Liver (tissue), 3 donors: ENCODE data around the gene EIF4E.

Experiments used
- CTCF ChIP-seq: fragments of 150-350 bp; IDR thresholded peaks from 2 replicates; pipeline ENCODE4 v1.5.1; 2017; ENCODE audit warnings: improper control_type of control experiment, low read depth, low read length; ENCODE audit not compliant: missing input control
- JUND ChIP-seq, 2 donors: IDR thresholded peaks; 2 replicates each; pipeline ENCODE4 v1.6.1; 2016; ENCODE audit warnings: antibody characterized with exemption in 2 of 2
- RAD21 ChIP-seq, 2 donors: IDR thresholded peaks; 2 replicates each; pipeline ENCODE4 v1.6.1; 2016; ENCODE audit warnings: antibody characterized with exemption in 2 of 2, mild to moderate bottlenecking in 2 of 2
- REST ChIP-seq: IDR thresholded peaks from 2 replicates; pipeline ENCODE4 v1.6.1; 2016; ENCODE audit warnings: antibody characterized with exemption, mild to moderate bottlenecking
- TF ChIP-seq, protein P1 (sequence below): IDR thresholded peaks from 2 replicates; pipeline ENCODE4 v1.6.1; 2016; ENCODE audit warnings: antibody characterized with exemption
- donor health status: healthy.
- donor health status: healthy.

DNA sequence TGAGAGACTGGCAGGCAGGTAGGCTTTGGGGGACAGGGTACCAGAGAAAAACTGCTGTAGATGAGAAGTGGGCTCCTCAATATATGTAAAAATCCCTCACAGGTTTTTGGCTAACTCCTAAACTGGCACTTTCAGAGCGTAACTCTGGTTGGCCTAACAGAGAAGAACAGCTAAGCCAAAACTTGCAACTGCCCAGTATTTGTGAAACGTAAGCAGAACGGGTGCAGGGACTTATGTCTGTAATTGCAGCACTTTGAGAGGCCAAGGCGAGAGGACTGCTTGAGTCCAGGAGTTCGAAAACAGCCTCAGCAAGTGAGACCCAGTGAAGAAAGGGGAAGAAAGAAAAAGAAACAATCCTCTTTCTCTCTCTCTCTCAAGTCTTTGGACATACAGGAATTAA lies 25.0 kb downstream of the EIF4E start:
- TF ChIP-seq RAD21 (IDR thresholded peaks at IDR 0.05): no peak
- TF ChIP-seq REST: no peak
- no peak for TF ChIP-seq CTCF
- TF ChIP-seq, protein P1, sequence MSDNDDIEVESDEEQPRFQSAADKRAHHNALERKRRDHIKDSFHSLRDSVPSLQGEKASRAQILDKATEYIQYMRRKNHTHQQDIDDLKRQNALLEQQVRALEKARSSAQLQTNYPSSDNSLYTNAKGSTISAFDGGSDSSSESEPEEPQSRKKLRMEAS: no peak
- no peak for TF ChIP-seq JUND (IDR thresholded peaks at IDR 0.05)
